ENCODE measurements around the gene PFAS. TPM values are rescaled to one million over a fixed set of nuclear protein-coding genes. Genes with fewer than 3 reads are reported as not detected.

The PFAS gene
- total RNA-seq, 4 donors from 2014 or later = 7.4 to 63.5 (median 14.0) TPM

- Histone ChIP-seq H3K4me3 (no peak overlapping the region), H3K9me3 (no peaks in the 10 kb centered on the region), H3K27me3 (no peaks in the 10 kb centered on the region), H3K36me3 (peaks cover 0 to 95% (median 0%) of the 10 kb centered on the region in 3 donors), H3K4me1 (no peaks in the 10 kb centered on the region), H3K27ac (no peak overlapping the region)
- no peak for DNase-seq
- TF ChIP-seq POLR2A (IDR thresholded peaks at IDR 0.05) (no peak), CTCF (IDR thresholded peaks at IDR 0.05) (no peak)
Observed at GRCh38 chr17:8235676-8236075, 13.4 kb upstream of the PFAS start.

- Histone ChIP-seq H3K36me3 (peaks cover 0 to 91% (median 0%) of the 10 kb centered on the region in 3 donors), H3K27me3 (no peaks in the 10 kb centered on the region), H3K9me3 (no peaks in the 10 kb centered on the region), H3K4me3 (no peak overlapping the region), H3K4me1 (no peaks in the 10 kb centered on the region), H3K27ac (no peak overlapping the region)
- no peak for DNase-seq
- no peak for TF ChIP-seq CTCF (IDR thresholded peaks at IDR 0.05)
- TF ChIP-seq POLR2A (IDR thresholded peaks at IDR 0.05) = no peak
Observed at GRCh38 chr17:8237175-8237574, 11.9 kb upstream of the PFAS start.

GRCh38 chr17:8237886-8238285 lies 11.2 kb upstream of the PFAS start:
- TF ChIP-seq CTCF (IDR thresholded peaks at IDR 0.05) = no peak
- TF ChIP-seq POLR2A (IDR thresholded peaks at IDR 0.05) = no peak
- Histone ChIP-seq H3K27me3 (no peaks in the 10 kb centered on the region), H3K36me3 (peaks cover 0 to 85% (median 0%) of the 10 kb centered on the region in 3 donors), H3K4me3 (no peak overlapping the region), H3K4me1 (no peaks in the 10 kb centered on the region), H3K9me3 (no peaks in the 10 kb centered on the region), H3K27ac (no peak overlapping the region)
- DNase-seq = no peak

- H3K36me3 ChIP-seq = peaks cover 0 to 41% (median 0%) of the 10 kb centered on the region in 3 donors
- H3K27ac ChIP-seq = no peak overlapping the region
- TF ChIP-seq POLR2A (IDR thresholded peaks at IDR 0.05) (no peak), CTCF (IDR thresholded peaks at IDR 0.05) (no peak)
- DNase-seq = no peak
- H3K4me1 ChIP-seq = peaks cover 0 to 10% (median 0%) of the 10 kb centered on the region in 4 donors
- H3K27me3 ChIP-seq = no peaks in the 10 kb centered on the region
- H3K9me3 ChIP-seq = no peaks in the 10 kb centered on the region
- no peak overlapping the region for H3K4me3 ChIP-seq
Observed at GRCh38 chr17:8243827-8244226, 5.3 kb upstream of the PFAS start.

- H3K4me3 ChIP-seq = no peak overlapping the region
- TF ChIP-seq POLR2A (IDR thresholded peaks at IDR 0.05) (no peak), CTCF (IDR thresholded peaks at IDR 0.05) (no peak)
- H3K4me1 ChIP-seq = peaks cover 0 to 14% (median 3%) of the 10 kb centered on the region in 4 donors
- H3K27ac ChIP-seq = no peak overlapping the region
- H3K27me3 ChIP-seq = no peaks in the 10 kb centered on the region
- H3K9me3 ChIP-seq = no peaks in the 10 kb centered on the region
- H3K36me3 ChIP-seq = peaks cover 0 to 33% (median 0%) of the 10 kb centered on the region in 3 donors
- no peak for DNase-seq
Observed at GRCh38 chr17:8244768-8245167, 4.3 kb upstream of the PFAS start.

Measured in Peyer's patch (tissue), 4 donors.